ENCODE measurements around the gene YES1.

DNA sequence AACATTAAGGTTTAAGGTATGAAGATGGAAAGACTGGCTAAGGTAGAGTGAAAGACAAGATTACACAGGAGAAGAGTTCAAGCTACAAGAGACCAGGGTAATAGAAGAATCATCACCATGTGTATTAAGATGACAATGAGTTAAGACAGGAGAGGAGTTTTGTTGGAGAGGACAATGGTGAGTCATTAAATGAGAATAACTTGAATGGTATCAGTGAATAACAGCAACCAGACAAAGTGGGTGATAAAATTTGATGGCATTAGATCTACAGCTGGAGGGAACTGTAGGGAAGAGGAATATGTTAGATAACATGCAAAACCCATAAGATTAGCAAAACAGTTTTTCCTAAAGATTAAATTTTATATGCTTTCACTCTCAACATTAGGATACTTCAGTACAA, 80.9 kb downstream of the YES1 start:
- no peak for TF ChIP-seq RNF2 (IDR thresholded peaks at IDR 0.05; ENCODE audit: borderline replicate concordance, low read depth, low read length, missing control alignments, poor library complexity, severe bottlenecking)
- TF ChIP-seq, protein P1, sequence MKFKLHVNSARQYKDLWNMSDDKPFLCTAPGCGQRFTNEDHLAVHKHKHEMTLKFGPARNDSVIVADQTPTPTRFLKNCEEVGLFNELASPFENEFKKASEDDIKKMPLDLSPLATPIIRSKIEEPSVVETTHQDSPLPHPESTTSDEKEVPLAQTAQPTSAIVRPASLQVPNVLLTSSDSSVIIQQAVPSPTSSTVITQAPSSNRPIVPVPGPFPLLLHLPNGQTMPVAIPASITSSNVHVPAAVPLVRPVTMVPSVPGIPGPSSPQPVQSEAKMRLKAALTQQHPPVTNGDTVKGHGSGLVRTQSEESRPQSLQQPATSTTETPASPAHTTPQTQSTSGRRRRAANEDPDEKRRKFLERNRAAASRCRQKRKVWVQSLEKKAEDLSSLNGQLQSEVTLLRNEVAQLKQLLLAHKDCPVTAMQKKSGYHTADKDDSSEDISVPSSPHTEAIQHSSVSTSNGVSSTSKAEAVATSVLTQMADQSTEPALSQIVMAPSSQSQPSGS (IDR thresholded peaks at IDR 0.05; ENCODE audit: low read length) = no peak
- TF ChIP-seq, protein P2, sequence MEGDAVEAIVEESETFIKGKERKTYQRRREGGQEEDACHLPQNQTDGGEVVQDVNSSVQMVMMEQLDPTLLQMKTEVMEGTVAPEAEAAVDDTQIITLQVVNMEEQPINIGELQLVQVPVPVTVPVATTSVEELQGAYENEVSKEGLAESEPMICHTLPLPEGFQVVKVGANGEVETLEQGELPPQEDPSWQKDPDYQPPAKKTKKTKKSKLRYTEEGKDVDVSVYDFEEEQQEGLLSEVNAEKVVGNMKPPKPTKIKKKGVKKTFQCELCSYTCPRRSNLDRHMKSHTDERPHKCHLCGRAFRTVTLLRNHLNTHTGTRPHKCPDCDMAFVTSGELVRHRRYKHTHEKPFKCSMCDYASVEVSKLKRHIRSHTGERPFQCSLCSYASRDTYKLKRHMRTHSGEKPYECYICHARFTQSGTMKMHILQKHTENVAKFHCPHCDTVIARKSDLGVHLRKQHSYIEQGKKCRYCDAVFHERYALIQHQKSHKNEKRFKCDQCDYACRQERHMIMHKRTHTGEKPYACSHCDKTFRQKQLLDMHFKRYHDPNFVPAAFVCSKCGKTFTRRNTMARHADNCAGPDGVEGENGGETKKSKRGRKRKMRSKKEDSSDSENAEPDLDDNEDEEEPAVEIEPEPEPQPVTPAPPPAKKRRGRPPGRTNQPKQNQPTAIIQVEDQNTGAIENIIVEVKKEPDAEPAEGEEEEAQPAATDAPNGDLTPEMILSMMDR (IDR thresholded peaks at IDR 0.05; ENCODE audit: control extremely low read depth in 1 of 3, insufficient read depth in 1 of 3, low read depth in 1 of 3, low read length in 3 of 3) = no peak
- TF ChIP-seq TAF1 (IDR thresholded peaks at IDR 0.05; ENCODE audit: low read depth, low read length) = no peak
- no peak for TF ChIP-seq POLR2A (IDR thresholded peaks at IDR 0.05; ENCODE audit: control extremely low read depth in 1 of 2, low read depth in 2 of 2, low read length in 2 of 2)
- TF ChIP-seq POLR2AphosphoS5 (IDR thresholded peaks at IDR 0.05; ENCODE audit: low read depth, low read length) = no peak
- no peak for TF ChIP-seq CEBPB (IDR thresholded peaks at IDR 0.05; ENCODE audit: low read depth, low read length)
- no peak for TF ChIP-seq GTF2F1 (IDR thresholded peaks at IDR 0.05; ENCODE audit: borderline replicate concordance, low read depth, low read length)
- TF ChIP-seq SP1 (IDR thresholded peaks at IDR 0.05; ENCODE audit: low read depth, low read length) = no peak
- TF ChIP-seq EGR1 (IDR thresholded peaks at IDR 0.05; ENCODE audit: borderline replicate concordance, low read depth, low read length) = no peak
